PC-3 (cell line): ENCODE measurements around the gene CDSN.

Experiments used
- CTCF ChIP-seq: fragments of 300-600 bp; sonication (generic); conservative IDR thresholded peaks from 2 replicates; pipeline ENCODE4 v1.5.1; 2017; ENCODE audit warnings: antibody characterized with exemption, low read depth, mild to moderate bottlenecking, low read length
- EZH2 ChIP-seq: fragments of 300-600 bp; sonication (generic); IDR thresholded peaks from one replicate; pipeline ENCODE4 v1.6.1; 2017; ENCODE audit warnings: antibody characterized with exemption, mild to moderate bottlenecking, low read length; ENCODE audit not compliant: unreplicated experiment
- EZH2phosphoT487 ChIP-seq: fragments of 300-600 bp; sonication (generic); IDR thresholded peaks from 2 replicates; pipeline ENCODE4 v1.6.1; 2018; ENCODE audit warnings: mild to moderate bottlenecking, antibody characterized with exemption, low read length, borderline replicate concordance

GRCh38 chr6:31090275-31090972 lies 29.8 kb downstream of the CDSN start:
- TF ChIP-seq CTCF (no peak), EZH2 (no peak), EZH2phosphoT487 (no peak)
